HepG2 (cell line): Measurements from ENCODE around the gene RNF126. TPM values are rescaled to one million over a fixed set of nuclear protein-coding genes. Genes with fewer than 3 reads are reported as not detected.

ENCODE experiments used
- ATAC-seq: fragments of 200-7000 bp; cut with Tn5 transposase; 3 replicates; pipeline ENCODE4 v1.9.1; 2020; ENCODE audit warnings: mild to moderate bottlenecking, moderate library complexity
- BruUV-seq: library from RNA; stranded (reverse); fragments of 400-500 nt; replicated peaks from 2 replicates; lab custom pipeline; 2021; lab: Mats Ljungman, UMichigan
- CTCF ChIA-PET: fragments of 300-600 bp; formaldehyde crosslinking; extraction: SDS; loops from one replicate; lab custom pipeline; 2021; ENCODE audit warnings: low total read pairs, inconsistent platforms, low intra/inter-chr PET ratio; lab: Yijun Ruan, JAX
- POLR2A ChIA-PET: fragments of 350-600 bp; sonication (Branson Sonifier 250); formaldehyde crosslinking; loops from one replicate; lab custom pipeline; 2020; ENCODE audit warnings: antibody characterized with exemption, inconsistent platforms; lab: Yijun Ruan, JAX
- DNase-seq: peaks from one replicate; pipeline ENCODE4 v3.0.0-alpha.2; 2015; ENCODE audit warnings: low spot score
- FAIRE-seq: peaks from 3 replicates; lab custom pipeline; 2011; peaks lifted over from hg19 to GRCh38; lab: Jason Lieb, UNC
- H2AFZ ChIP-seq: one replicate; pipeline ENCODE4 v1.6.1; 2011; ENCODE audit warnings: low read length, inconsistent platforms
- H3K27ac ChIP-seq: fragments of 300-600 bp; 3 replicates; pipeline ENCODE4 v1.8.0; 2011; ENCODE audit warnings: mixed run types, mild to moderate bottlenecking, mixed read lengths, low read length, inconsistent platforms; ENCODE audit not compliant: insufficient read depth; ENCODE audit errors: extremely low read length
- H3K27me3 ChIP-seq, 2 experiments: fragments of 200-600 bp in 1 of 2; 2 replicates in 1 of 2; 3 replicates in 1 of 2; pipeline versions ENCODE4 v1.6.0 to v1.8.0; 2011; ENCODE audit warnings: low read length in 2 of 2, mild to moderate bottlenecking in 2 of 2, moderate library complexity in 2 of 2, inconsistent platforms in 1 of 2; ENCODE audit not compliant: insufficient read depth in 2 of 2, control insufficient read depth in 1 of 2
- H3K36me3 ChIP-seq, 2 experiments: fragments of 200-600 bp in 1 of 2; replicated peaks in 1 of 2; 2 replicates in 1 of 2; 3 replicates in 1 of 2; pipeline versions ENCODE4 v1.5.1 to v1.8.0; 2011; ENCODE audit warnings: low read length in 2 of 2, inconsistent platforms in 1 of 2; ENCODE audit not compliant: insufficient read depth in 2 of 2, control insufficient read depth in 1 of 2
- H3K4me1 ChIP-seq: 2 replicates; pipeline ENCODE4 v1.5.1; 2012; ENCODE audit warnings: low read length, inconsistent platforms; ENCODE audit not compliant: insufficient read depth
- H3K4me2 ChIP-seq: 2 replicates; pipeline ENCODE4 v1.6.0; 2011; ENCODE audit warnings: low read depth, low read length, inconsistent platforms
- H3K4me3 ChIP-seq, 3 experiments: fragments of 200-600 bp in 1 of 3; sonication (generic), shearing (Covaris generic) in 1 of 3; replicated peaks in 1 of 3; 2 replicates each; pipeline ENCODE4 v1.5.1; 2011 to 2016; ENCODE audit warnings: low read length in 3 of 3, inconsistent platforms in 2 of 3, low read depth in 2 of 3, mild to moderate bottlenecking in 2 of 3, control low read depth in 1 of 3, mixed read lengths in 1 of 3; ENCODE audit not compliant: insufficient read depth in 1 of 3
- H3K79me2 ChIP-seq: one replicate; pipeline ENCODE4 v1.6.1; 2011; ENCODE audit warnings: low read length, inconsistent platforms; ENCODE audit not compliant: insufficient read depth
- H3K9ac ChIP-seq: 2 replicates; pipeline ENCODE4 v1.6.0; 2011; ENCODE audit warnings: mild to moderate bottlenecking, low read depth, low read length, inconsistent platforms; ENCODE audit not compliant: insufficient read depth
- H3K9me3 ChIP-seq: 2 replicates; pipeline ENCODE4 v1.5.1; 2012; ENCODE audit warnings: mild to moderate bottlenecking, low read length
- H4K20me1 ChIP-seq: 2 replicates; pipeline ENCODE4 v1.6.0; 2011; ENCODE audit warnings: inconsistent platforms, mild to moderate bottlenecking, low read length, moderate library complexity; ENCODE audit not compliant: insufficient read depth
- AHR ChIP-seq: IDR thresholded peaks from 2 replicates; pipeline ENCODE4 v1.6.1; 2018; ENCODE audit warnings: missing genetic modification reagents, missing compliant biosample characterization
- ETS1 ChIP-seq: sonication (generic); formaldehyde crosslinking; IDR thresholded peaks from 2 replicates; pipeline ENCODE4 v1.4.0; 2020; ENCODE audit warnings: missing genetic modification reagents
- EZH2 ChIP-seq: conservative IDR thresholded peaks from 2 replicates; pipeline ENCODE4 v1.6.1; 2012; ENCODE audit warnings: mild to moderate bottlenecking, low read depth, low read length, moderate library complexity
- HDAC1 ChIP-seq: sonication (generic); formaldehyde crosslinking; IDR thresholded peaks from 2 replicates; pipeline ENCODE4 v1.5.1; 2020; ENCODE audit warnings: mild to moderate bottlenecking, missing genetic modification reagents
- KDM5B ChIP-seq: sonication (generic); formaldehyde crosslinking; IDR thresholded peaks from 2 replicates; pipeline ENCODE4 v1.4.0; 2020; ENCODE audit warnings: missing genetic modification reagents, mild to moderate bottlenecking, borderline replicate concordance
- MTA1 ChIP-seq: sonication (generic); formaldehyde crosslinking; IDR thresholded peaks from 2 replicates; pipeline ENCODE4 v1.4.0; 2020; ENCODE audit warnings: missing genetic modification reagents, mild to moderate bottlenecking, borderline replicate concordance
- POLR2AphosphoS5 ChIP-seq: IDR thresholded peaks from 2 replicates; pipeline ENCODE4 v1.6.1; 2012; ENCODE audit warnings: low read depth, low read length
- SATB2 ChIP-seq: sonication (generic); formaldehyde crosslinking; IDR thresholded peaks from 2 replicates; pipeline ENCODE4 v1.5.0; 2020; ENCODE audit warnings: missing genetic modification reagents
- UBTF ChIP-seq: sonication (generic); formaldehyde crosslinking; IDR thresholded peaks from 2 replicates; pipeline ENCODE4 v1.4.0; 2020; ENCODE audit warnings: mild to moderate bottlenecking, missing genetic modification reagents
- ZBTB2 ChIP-seq: sonication (generic); formaldehyde crosslinking; IDR thresholded peaks from 2 replicates; pipeline ENCODE4 v1.8.0; 2022; ENCODE audit warnings: low read depth, missing genetic modification reagents
- ZKSCAN8 ChIP-seq: IDR thresholded peaks from 2 replicates; pipeline ENCODE4 v1.6.1; 2016; ENCODE audit warnings: borderline replicate concordance, missing genetic modification reagents, missing compliant biosample characterization
- ZMYM4 ChIP-seq: sonication (generic); formaldehyde crosslinking; IDR thresholded peaks from 2 replicates; pipeline ENCODE4 v1.8.1; 2023; ENCODE audit warnings: mild to moderate bottlenecking, missing genetic modification reagents
- ZNF503 ChIP-seq: sonication (generic); formaldehyde crosslinking; IDR thresholded peaks from 2 replicates; pipeline ENCODE4 v1.4.0; 2020; ENCODE audit warnings: missing genetic modification reagents
- ZNF800 ChIP-seq: sonication (generic); formaldehyde crosslinking; IDR thresholded peaks from 2 replicates; pipeline ENCODE4 v1.4.0; 2020; ENCODE audit warnings: missing genetic modification reagents
- whole genome bisulfite sequencing: methylation state at CpG from one replicate; pipeline ENCODE4 v1.1.6; 2017; ENCODE audit warnings: low lambda C conversion rate; 5-methylcytosine and 5-hydroxymethylcytosine counted together
- in situ Hi-C: cut with HindIII; loops from 2 replicates; pipeline ENCODE4 v1.10.0; 2017; ENCODE audit warnings: low pct_unique_long_range_greater_than_20kb; ENCODE audit not compliant: extremely low pct_ligation_motif_present
- intact Hi-C: fragments of 100-400 bp; cut with micrococcal nuclease; formaldehyde crosslinking; loops from one replicate; pipeline ENCODE4 v1.10.0; 2022; ENCODE audit not compliant: unreplicated experiment
- polyA plus RNA-seq, 8 experiments: library from polyadenylated mRNA; depleted of rRNA in 3 of 8; stranded (reverse) in 7 of 8; unstranded in 1 of 8; fragments of >200 nt; fragmentation: Illumina TruSeq in 4 of 8; extraction: Trizol in 4 of 8; gene quantifications; 2 replicates each; pipeline versions ENCODE4 v1.2.1 to v1.2.3, GENCODE V29; 2011 to 2016; ENCODE audit warnings: low read depth in 4 of 8, missing spikeins in 1 of 8, mixed read lengths in 1 of 8; ENCODE audit not compliant: insufficient read depth in 1 of 8
- total RNA-seq, 5 experiments: library from RNA; depleted of rRNA; stranded (reverse); fragments of >200 nt; fragmentation: Illumina TruSeq; extraction: Trizol; gene quantifications; 2 replicates each; pipeline ENCODE4 v1.2.3, GENCODE V29; 2016; ENCODE audit warnings: low read depth in 1 of 5

RNF126 gene
- total and polyA plus RNA-seq, 2 of the 13 experiments (the other 11 are each of a cell fraction or from before 2014, with no cell fraction given) = 23.2 to 34.0 TPM

GRCh38 chr19:676339-677105 lies 13.5 kb upstream of the RNF126 start, which contains the start of gene FSTL3:
Gene FSTL3, plus strand, starts transcription at chr19:676392. Its CDS starts 32 bp downstream, at chr19:676424.
- in situ Hi-C loops = no loop called here
- no peak for ATAC-seq
- peak within 1 kb of the TSS; percentile 88 for H3K4me2 ChIP-seq
- POLR2A ChIA-PET = interaction anchor here (1.0 to 5.3 kb wide), 6 partner anchors 13 to 76 kb away, joined by 3 to 27 read pairs (median 7); partner anchors contain the start of genes PALM and RNF126
- H3K27me3 ChIP-seq = peaks cover 0 to 7% of the 10 kb centered on the region in 2 experiments; a peak in 1 of 5 replicates
- H3K27ac ChIP-seq = no peak within 1 kb of the TSS
- peak within 1 kb of the TSS; percentile 54 to 76 (median 69) for H3K4me3 ChIP-seq
- TSS peak; percentile 71 for BruUV-seq
- H3K4me1 ChIP-seq = peaks cover 75% of the 10 kb centered on the region
- H3K9ac ChIP-seq = peak within 1 kb of the TSS; percentile 52
- H2AFZ ChIP-seq = no peak within 1 kb of the TSS
- H3K79me2 ChIP-seq = no peaks in the 10 kb centered on the region
- H3K9me3 ChIP-seq = no peaks in the 10 kb centered on the region
- DNase-seq = no peak
- no peaks in the 10 kb centered on the region for H3K36me3 ChIP-seq
- WGBS = 0% methylated on average over 11 of the region's 63 CpGs
- CTCF ChIA-PET = no interaction called here
- H4K20me1 ChIP-seq = no peaks in the 10 kb centered on the region
- intact Hi-C loops = no loop called here
- no peak for FAIRE-seq
- TF ChIP-seq AHR (CRISPR knock-in tag) = no peak
- 0 out of 2 replicates have a peak, but pooled peaks have one; percentile 40 for TF ChIP-seq UBTF (CRISPR knock-in tag)
- no peak for TF ChIP-seq ETS1
- no peak for TF ChIP-seq ZMYM4 (CRISPR knock-in tag)
- TF ChIP-seq EZH2 = no peak; the same call in 1 of the 2 replicates
- TF ChIP-seq SATB2 = no peak
- peak; percentile 98 for TF ChIP-seq ZKSCAN8 (CRISPR knock-in tag)
- TF ChIP-seq MTA1 (CRISPR knock-in tag) = 0 out of 2 replicates have a peak, but pooled peaks have one; percentile 36
- TF ChIP-seq ZNF503 (CRISPR knock-in tag) = no peak
- 0 out of 2 replicates have a peak, but pooled peaks have one; percentile 34 for TF ChIP-seq POLR2AphosphoS5
- 0 out of 2 replicates have a peak, but pooled peaks have one; percentile 12 for TF ChIP-seq HDAC1 (CRISPR knock-in tag)
- 0 out of 2 replicates have a peak, but pooled peaks have one; percentile 25 for TF ChIP-seq ZBTB2 (CRISPR knock-in tag)
- no peak for TF ChIP-seq KDM5B (CRISPR knock-in tag)
- peak; percentile 61; the same call in 1 of the 2 replicates for TF ChIP-seq ZNF800 (CRISPR knock-in tag)
